GM06990 (cell line): ENCODE data around the gene LHFPL3.
A peak's percentile ranks its signal among the peaks of the same experiment; 100 is the strongest.
"Not testable (repeated sequence)": the region's sequence is repeated elsewhere in the genome, so short reads cannot be mapped to it uniquely, and the experiment has no call there.

Experiments used
- DNase-seq: peaks from one replicate; pipeline ENCODE4 v3.0.0-alpha.2; 2011; ENCODE audit not compliant: insufficient read length; ENCODE audit errors: extremely low read depth
- H3K27me3 ChIP-seq: replicated peaks from 2 replicates; pipeline ENCODE4 v1.6.0; 2011; ENCODE audit warnings: low read length; ENCODE audit not compliant: control insufficient read depth, insufficient read depth
- H3K36me3 ChIP-seq: 2 replicates; pipeline ENCODE4 v1.5.1; 2011; ENCODE audit warnings: low read length; ENCODE audit not compliant: control insufficient read depth, insufficient read depth
- H3K4me3 ChIP-seq: replicated peaks from 2 replicates; pipeline ENCODE4 v1.5.1; 2011; ENCODE audit warnings: low read depth, mild to moderate bottlenecking, control low read depth, low read length
- CTCF ChIP-seq: IDR thresholded peaks from 2 replicates; pipeline ENCODE4 v1.5.1; 2011; ENCODE audit warnings: low read length, control low read depth, mild to moderate bottlenecking, inconsistent platforms; ENCODE audit not compliant: insufficient read depth, poor library complexity, severe bottlenecking

The LHFPL3 gene

DNA sequence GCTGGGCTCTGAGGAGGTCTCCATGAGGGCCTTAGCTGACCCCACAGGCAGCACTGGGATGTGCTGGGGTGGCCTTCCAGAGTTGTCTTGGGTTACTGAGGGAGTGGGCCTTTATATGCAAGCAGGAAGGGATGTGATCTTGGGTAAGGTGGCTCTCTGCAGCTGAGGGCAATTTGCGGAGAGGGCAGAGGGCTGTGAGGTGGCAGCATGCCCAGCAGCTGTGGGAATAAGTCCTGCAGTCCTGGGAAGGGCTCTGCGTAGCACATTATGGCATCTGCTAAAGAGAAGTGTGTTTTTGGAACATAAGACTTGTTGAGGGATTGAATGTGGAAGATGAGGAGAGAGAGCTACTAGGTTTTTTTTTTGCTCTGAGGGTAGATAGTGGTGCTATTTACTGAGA lies 586.0 kb downstream of the LHFPL3 start:
- no peak for DNase-seq

DNA sequence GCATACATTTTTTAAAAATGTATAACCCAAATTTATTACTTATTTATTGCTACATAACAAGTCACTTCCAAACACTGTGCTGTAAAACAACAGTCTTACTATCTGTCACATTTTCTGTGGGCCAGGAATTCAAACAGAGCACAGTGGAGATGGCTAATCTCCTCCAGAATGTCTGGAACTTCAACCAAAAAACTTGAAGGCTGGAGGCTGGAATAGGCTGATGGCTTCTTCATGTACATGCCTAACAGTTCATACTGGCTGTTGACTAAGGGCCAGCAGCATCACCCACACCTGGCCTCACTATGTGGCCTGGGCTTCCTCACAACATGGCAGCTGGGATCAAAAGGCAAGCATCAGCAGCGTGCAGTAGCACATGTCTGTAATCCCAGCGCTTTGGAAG lies 593.2 kb downstream of the LHFPL3 start:
- Histone ChIP-seq H3K4me3 (no peak overlapping the region), H3K36me3 (no peaks in the 10 kb centered on the region), H3K27me3 (no peaks in the 10 kb centered on the region; the same call in 1 of the 2 replicates)
- no peak for TF ChIP-seq CTCF
- DNase-seq = no peak

More for the DNA sequence above, 586.0 kb downstream of the LHFPL3 start:
- Histone ChIP-seq H3K27me3 (no peaks in the 10 kb centered on the region), H3K36me3 (no peaks in the 10 kb centered on the region), H3K4me3 (no peak overlapping the region)
- TF ChIP-seq CTCF = no peak

GRCh38 chr7:104922182-104923009 lies 594.0 kb downstream of the LHFPL3 start:
- DNase-seq = no peak
- no peaks in the 10 kb centered on the region; the same call in 1 of the 2 replicates for H3K27me3 ChIP-seq
- TF ChIP-seq CTCF = no peak
- H3K4me3 ChIP-seq = no peak overlapping the region
- H3K36me3 ChIP-seq = no peaks in the 10 kb centered on the region

- H3K36me3 ChIP-seq = no peaks in the 10 kb centered on the region
- H3K4me3 ChIP-seq = no peak overlapping the region
- peak; percentile 62 for DNase-seq
- TF ChIP-seq CTCF = peak; percentile 87
- no peaks in the 10 kb centered on the region; the same call in 1 of the 2 replicates for H3K27me3 ChIP-seq
Observed at GRCh38 chr7:104923010-104923421, 594.6 kb downstream of the LHFPL3 start.

- H3K27me3 ChIP-seq, DNase-seq, H3K36me3 ChIP-seq, H3K4me3 ChIP-seq: not testable (repeated sequence)
Observed at GRCh38 chr7:104926189-104926588, 597.8 kb downstream of the LHFPL3 start.

DNA sequence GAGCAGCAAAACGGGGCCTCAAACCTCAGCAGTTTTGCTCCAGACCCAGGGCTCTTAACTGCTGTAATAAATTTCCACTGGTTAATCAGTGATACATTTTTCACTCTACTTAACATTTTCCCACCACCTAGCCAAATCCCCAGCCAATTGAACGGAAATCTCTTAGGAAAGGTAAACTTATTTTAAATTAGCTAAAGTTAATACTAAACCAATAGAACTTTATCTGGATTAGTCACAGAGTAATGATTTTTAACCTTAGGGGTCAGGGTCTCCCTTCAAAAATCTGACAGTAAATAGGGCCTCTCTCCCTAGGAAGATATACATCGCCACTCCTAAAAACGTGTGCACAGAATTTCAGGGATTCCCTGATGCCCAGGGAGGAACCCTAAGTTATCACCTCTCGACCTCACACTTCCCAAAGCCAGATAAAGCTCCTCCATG lies 598.2 kb downstream of the LHFPL3 start:
- no peak for DNase-seq
- Histone ChIP-seq H3K36me3 (no peaks in the 10 kb centered on the region), H3K4me3 (no peak overlapping the region), H3K27me3 (no peaks in the 10 kb centered on the region)
- no peak for TF ChIP-seq CTCF
